Neural crest cell (in vitro differentiated cells): ENCODE measurements around the gene MINDY2. TPM values are rescaled to one million over a fixed set of nuclear protein-coding genes. Genes with fewer than 3 reads are reported as not detected.
"Not testable (repeated sequence)": the region's sequence is repeated elsewhere in the genome, so short reads cannot be mapped to it uniquely, and the experiment has no call there.

Experiments used
- DNase-seq: peaks from one replicate; pipeline ENCODE4 v3.0.0; 2021; ENCODE audit warnings: low read depth, mixed read lengths, low spot score
- H3K27ac Mint-ChIP-seq: one replicate; pipeline ENCODE4 v1.8.0; 2021; ENCODE audit warnings: mild to moderate bottlenecking, mixed read lengths; ENCODE audit not compliant: unreplicated experiment
- H3K27me3 Mint-ChIP-seq: 2 replicates; pipeline ENCODE4 v1.8.0; 2021; ENCODE audit warnings: low read depth, mild to moderate bottlenecking, mixed read lengths
- H3K36me3 Mint-ChIP-seq: 2 replicates; pipeline ENCODE4 v1.8.0; 2021; ENCODE audit warnings: low read depth, mild to moderate bottlenecking, mixed read lengths
- H3K4me1 Mint-ChIP-seq: 2 replicates; pipeline ENCODE4 v1.8.0; 2021; ENCODE audit warnings: mixed read lengths
- H3K4me3 Mint-ChIP-seq: one replicate; pipeline ENCODE4 v1.8.0; 2021; ENCODE audit warnings: mild to moderate bottlenecking, mixed read lengths
- H3K9me3 Mint-ChIP-seq: 2 replicates; pipeline ENCODE4 v1.8.0; 2021; ENCODE audit warnings: mixed read lengths
- total RNA-seq: library from RNA; stranded (reverse); gene quantifications from 2 replicates; pipeline ENCODE4 v1.2.1, GENCODE V29; 2021
- TF ChIP-seq, protein P1 (sequence below): fragments of 200-600 bp; sonication (generic); conservative IDR thresholded peaks from 2 replicates; pipeline ENCODE4 v1.5.0; 2021; ENCODE audit warnings: antibody characterized with exemption, mild to moderate bottlenecking

Gene MINDY2
- total RNA-seq, 1 donor from 2014 or later, result 14.3 TPM

GRCh38 chr15:58788056-58788710 lies 17.1 kb downstream of the MINDY2 start:
- Mint-ChIP-seq H3K9me3 (no peaks in the 10 kb centered on the region), H3K27me3 (no peaks in the 10 kb centered on the region)
- TF ChIP-seq, protein P1, sequence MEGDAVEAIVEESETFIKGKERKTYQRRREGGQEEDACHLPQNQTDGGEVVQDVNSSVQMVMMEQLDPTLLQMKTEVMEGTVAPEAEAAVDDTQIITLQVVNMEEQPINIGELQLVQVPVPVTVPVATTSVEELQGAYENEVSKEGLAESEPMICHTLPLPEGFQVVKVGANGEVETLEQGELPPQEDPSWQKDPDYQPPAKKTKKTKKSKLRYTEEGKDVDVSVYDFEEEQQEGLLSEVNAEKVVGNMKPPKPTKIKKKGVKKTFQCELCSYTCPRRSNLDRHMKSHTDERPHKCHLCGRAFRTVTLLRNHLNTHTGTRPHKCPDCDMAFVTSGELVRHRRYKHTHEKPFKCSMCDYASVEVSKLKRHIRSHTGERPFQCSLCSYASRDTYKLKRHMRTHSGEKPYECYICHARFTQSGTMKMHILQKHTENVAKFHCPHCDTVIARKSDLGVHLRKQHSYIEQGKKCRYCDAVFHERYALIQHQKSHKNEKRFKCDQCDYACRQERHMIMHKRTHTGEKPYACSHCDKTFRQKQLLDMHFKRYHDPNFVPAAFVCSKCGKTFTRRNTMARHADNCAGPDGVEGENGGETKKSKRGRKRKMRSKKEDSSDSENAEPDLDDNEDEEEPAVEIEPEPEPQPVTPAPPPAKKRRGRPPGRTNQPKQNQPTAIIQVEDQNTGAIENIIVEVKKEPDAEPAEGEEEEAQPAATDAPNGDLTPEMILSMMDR, result no peak

GRCh38 chr15:58793862-58794261 lies 22.8 kb downstream of the MINDY2 start:
- Mint-ChIP-seq H3K27me3 (no peaks in the 10 kb centered on the region), H3K4me1 (no peaks in the 10 kb centered on the region), H3K27ac (no peak overlapping the region), H3K36me3 (peaks cover 15% of the 10 kb centered on the region), H3K4me3 (no peak overlapping the region), H3K9me3 (peaks cover 4% of the 10 kb centered on the region)
- TF ChIP-seq, protein P1, result no peak
- DNase-seq, result no peak

More at GRCh38 chr15:58788056-58788710, 17.1 kb downstream of the MINDY2 start:
- Mint-ChIP-seq H3K36me3 (peaks cover 3% of the 10 kb centered on the region), H3K4me3 (no peak overlapping the region), H3K27ac (no peak overlapping the region), H3K4me1 (no peaks in the 10 kb centered on the region)
- DNase-seq, result no peak

DNA sequence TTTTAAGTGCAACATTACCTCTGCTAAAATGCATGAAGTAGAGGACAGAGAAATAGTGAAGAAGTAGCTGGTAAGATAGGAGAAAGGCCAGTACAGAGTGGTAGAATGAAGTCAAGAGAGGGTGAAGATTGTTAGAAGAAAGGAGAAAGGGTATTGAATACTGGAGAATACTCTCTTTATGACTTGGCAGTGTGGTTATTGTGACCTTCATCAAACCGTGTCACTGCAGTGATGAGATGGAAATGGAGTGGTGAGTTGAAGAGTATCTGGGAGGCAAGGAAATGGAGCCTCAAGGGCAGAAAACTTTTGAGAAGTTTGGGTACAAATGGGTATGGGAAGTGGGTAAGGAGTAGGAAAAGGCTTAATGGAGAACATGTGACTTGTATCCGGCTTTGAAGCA lies 24.7 kb downstream of the MINDY2 start:
- Mint-ChIP-seq H3K27me3 (no peaks in the 10 kb centered on the region), H3K4me3 (no peak overlapping the region), H3K9me3 (peaks cover 4% of the 10 kb centered on the region), H3K36me3 (peaks cover 15% of the 10 kb centered on the region), H3K4me1 (no peaks in the 10 kb centered on the region), H3K27ac (no peak overlapping the region)
- no peak for DNase-seq
- TF ChIP-seq, protein P1, result no peak

DNA sequence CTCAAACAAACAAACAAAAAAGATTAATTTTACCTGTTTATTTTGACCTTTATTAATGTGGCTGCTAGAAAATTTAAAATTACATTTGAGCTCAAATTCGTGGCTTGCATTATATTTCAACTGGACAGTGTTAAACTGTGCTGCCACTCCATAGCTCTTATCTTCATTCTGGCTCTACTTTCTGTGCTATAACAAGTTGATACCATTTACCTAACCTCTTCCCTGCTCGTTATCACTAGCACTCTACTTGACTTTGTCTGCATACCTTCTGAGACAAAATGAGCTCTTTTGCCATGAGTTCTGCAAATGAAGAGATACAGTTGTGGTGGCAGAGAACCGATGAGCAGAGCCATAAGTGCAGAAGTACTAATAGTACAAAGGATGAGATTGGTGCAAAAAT lies 26.4 kb downstream of the MINDY2 start:
- H3K4me1 Mint-ChIP-seq, result no peaks in the 10 kb centered on the region
- no peak overlapping the region for H3K4me3 Mint-ChIP-seq
- peaks cover 12% of the 10 kb centered on the region for H3K36me3 Mint-ChIP-seq
- no peak overlapping the region for H3K27ac Mint-ChIP-seq
- no peaks in the 10 kb centered on the region for H3K27me3 Mint-ChIP-seq
- TF ChIP-seq, protein P1, result no peak
- no peak for DNase-seq
- peaks cover 4% of the 10 kb centered on the region for H3K9me3 Mint-ChIP-seq

GRCh38 chr15:58805095-58805494 lies 34.0 kb downstream of the MINDY2 start:
- TF ChIP-seq, protein P1, result no peak
- peaks cover 8% of the 10 kb centered on the region for H3K4me1 Mint-ChIP-seq
- no peaks in the 10 kb centered on the region for H3K27me3 Mint-ChIP-seq
- no peaks in the 10 kb centered on the region for H3K36me3 Mint-ChIP-seq
- no peak for DNase-seq
- H3K27ac Mint-ChIP-seq, result no peak overlapping the region
- H3K4me3 Mint-ChIP-seq, result no peak overlapping the region
- no peaks in the 10 kb centered on the region for H3K9me3 Mint-ChIP-seq

- H3K4me1 Mint-ChIP-seq, H3K4me3 Mint-ChIP-seq, H3K9me3 Mint-ChIP-seq, H3K27me3 Mint-ChIP-seq, H3K36me3 Mint-ChIP-seq, H3K27ac Mint-ChIP-seq, DNase-seq: not testable (repeated sequence)
These were observed 52.2 kb downstream of the MINDY2 start for GRCh38 chr15:58823267-58823666.
